Stimulated activated CD4-positive, alpha-beta T cell treated with anti-CD3 and anti-CD28 coated beads, Interleukin-2, amount 100 ng/mL, for 4 hours (primary cell): ENCODE results near the gene RNASEL.
A peak's percentile ranks its signal among the peaks of the same experiment; 100 is the strongest.

ENCODE experiments used
- DNase-seq: peaks from one replicate; pipeline ENCODE4 v3.0.0-alpha.2; 2020; ENCODE audit warnings: low read depth

Gene RNASEL

DNA sequence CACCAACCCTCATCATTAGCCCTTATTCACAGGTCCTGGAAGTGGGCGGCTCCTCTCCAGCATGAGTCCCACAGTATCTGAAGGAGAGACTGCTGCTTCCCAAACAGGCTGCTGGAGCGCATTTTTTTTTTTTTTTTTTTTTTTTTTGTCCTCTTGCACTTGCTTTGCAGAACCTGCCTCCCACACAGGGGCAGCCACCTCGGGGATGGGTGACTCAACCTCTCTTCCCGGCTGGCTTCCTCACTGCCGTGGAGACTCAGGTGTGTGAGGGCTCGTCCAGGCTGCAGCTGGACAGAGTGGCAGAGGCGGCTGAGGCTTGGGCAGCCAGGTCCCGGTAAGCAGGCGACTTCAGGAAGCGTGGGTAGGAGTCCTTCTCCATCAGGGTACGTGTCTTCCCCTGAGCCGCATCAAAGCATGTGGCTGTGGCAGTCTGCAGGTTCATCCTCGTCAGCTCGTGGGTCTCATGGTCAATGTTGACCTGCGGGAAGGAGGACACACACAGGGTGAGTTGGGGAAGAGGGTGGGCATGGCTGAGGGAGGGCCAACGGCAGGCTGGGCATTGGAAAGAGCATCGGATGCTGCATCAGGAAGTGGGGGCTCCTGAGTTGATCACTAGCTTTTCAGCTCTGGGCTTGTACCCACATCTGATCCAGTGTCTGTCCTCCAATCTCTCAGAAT, 11.1 kb upstream of the RNASEL start:
- no peak for DNase-seq

- DNase-seq = no peak
These were observed 10.3 kb upstream of the RNASEL start for GRCh38 chr1:182599339-182599738.

- DNase-seq = no peak
These were observed 9.2 kb upstream of the RNASEL start for GRCh38 chr1:182598296-182598695.

- DNase-seq = no peak
These were observed 7.9 kb upstream of the RNASEL start for GRCh38 chr1:182596934-182597333.

GRCh38 chr1:182595641-182596240, 6.7 kb upstream of the RNASEL start:
- DNase-seq = peak; percentile 54

GRCh38 chr1:182589931-182590330, 875 bp upstream of the RNASEL start:
- no peak for DNase-seq

- DNase-seq = no peak
These were observed 464 bp upstream of the RNASEL start for GRCh38 chr1:182589520-182589919.

DNA sequence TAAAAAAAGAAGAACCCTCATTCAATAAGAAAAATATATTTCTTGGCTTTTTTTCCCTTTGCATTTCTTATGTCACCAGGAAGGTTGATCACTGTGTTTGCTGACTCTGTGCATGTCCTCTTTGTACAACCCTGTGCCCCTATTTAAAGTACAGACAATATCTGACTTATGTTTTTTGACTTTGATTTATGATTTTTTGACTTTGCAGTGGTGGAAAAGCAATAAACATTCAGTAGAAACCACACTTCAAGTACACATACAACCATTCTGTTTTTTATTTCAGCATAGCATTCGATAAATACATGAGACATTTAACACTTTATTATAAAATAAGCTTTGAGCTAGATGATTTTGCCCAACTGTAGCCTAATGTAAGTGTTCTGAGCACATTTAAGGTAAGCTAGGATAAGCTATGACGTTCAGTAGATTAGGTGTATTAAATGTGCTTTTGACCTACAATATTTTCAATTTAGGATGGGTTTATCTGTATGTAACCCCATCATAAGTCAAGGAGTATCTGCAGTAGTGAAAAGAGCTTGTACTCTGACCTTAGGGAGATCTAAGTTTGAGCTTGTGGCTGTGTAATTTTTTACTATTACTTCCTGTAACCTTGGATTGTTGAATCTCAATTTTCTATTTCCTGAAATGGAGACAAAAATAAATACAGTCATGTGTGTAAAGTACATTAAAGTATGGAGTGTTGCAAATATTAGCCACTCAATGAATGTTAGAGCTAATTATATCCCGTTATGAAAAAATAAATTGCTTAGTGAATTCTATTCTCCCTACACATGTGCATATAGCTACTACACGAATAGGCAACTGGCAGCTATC, 1.2 kb downstream of the RNASEL start:
- no peak for DNase-seq

- no peak for DNase-seq
These were observed 2.0 kb downstream of the RNASEL start for GRCh38 chr1:182587093-182587492.

DNA sequence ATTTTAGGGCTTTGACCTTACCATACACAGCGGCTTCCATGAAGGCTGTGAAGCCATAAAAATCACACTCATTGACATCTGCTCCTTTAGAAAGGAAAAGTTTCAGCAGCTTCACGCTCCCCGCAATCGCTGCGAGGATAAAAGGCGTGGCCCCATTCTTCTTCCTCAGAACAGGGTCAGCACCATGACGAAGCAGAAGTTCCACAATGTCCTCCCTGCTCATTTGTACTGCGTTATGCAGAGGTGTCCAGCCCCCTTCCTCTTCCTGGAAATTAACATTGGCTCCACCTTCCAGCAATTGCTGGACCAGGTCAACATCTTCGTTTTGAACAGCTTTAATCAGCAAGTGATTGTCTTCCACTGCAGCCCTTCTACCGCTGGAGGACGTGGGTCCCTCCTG, 2.7 kb downstream of the RNASEL start:
- DNase-seq = no peak

DNA sequence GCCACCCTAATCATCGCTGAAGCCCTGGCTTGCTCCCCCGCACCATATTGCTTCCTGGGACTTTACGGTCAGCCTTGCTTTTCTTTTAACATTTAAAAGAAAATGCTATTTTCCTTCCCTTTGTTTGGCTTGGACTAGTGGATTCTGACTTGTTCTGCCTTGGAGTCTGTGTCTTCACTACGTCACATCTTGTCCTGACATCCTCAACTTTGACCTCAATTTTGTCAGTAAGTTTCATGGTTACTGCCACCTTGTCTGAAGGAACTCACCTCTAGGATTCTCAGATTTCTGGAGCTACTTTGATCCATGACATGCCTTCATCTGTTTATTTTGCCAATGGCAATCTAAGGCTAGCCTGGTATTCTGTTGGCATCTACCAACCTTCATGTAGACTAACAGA, 4.3 kb downstream of the RNASEL start:
- DNase-seq = no peak

- DNase-seq = no peak
These were observed 8.3 kb downstream of the RNASEL start for GRCh38 chr1:182580736-182581135.

- DNase-seq = no peak
These were observed 13.4 kb downstream of the RNASEL start for GRCh38 chr1:182575540-182576149.

GRCh38 chr1:182574156-182574555, 14.9 kb downstream of the RNASEL start:
- no peak for DNase-seq

DNA sequence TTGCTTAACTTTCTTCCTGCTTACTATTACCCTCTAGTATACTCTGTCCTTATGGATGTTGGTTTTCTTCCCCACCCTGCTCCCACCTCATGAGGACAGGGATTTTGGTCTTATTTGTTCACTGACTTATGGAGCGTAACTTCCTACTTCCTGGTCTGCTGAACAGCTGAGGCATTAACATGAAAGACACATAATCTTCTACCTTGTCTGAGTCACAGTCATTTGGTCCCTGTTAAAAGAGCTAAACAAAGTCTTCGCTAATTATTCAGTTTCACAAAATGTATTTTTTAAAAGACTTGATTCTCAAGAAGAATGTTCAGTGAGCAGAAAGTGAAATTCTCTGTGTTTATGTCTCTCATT, 18.5 kb downstream of the RNASEL start:
- DNase-seq = no peak

GRCh38 chr1:182569939-182570610, 19.0 kb downstream of the RNASEL start:
- DNase-seq = no peak

GRCh38 chr1:182568647-182569284, 20.3 kb downstream of the RNASEL start:
- no peak for DNase-seq

DNA sequence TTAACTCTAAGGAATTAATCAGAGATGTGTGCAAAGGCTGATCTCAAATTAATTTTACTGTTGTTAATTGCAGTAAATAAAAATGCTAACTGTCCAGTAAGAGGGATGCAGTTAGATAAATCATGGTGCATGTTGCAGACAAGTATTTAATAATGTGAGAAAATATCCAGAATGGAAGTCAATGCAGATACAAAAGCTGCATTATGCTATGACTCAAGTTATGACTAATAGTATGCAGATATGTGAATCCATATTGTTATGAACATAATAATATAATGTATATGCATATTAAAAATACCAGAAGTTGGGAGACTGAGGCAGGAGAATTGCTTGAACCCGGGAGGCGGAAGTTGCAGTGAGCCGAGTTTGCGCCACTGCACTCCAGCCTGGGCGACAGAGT, 21.4 kb downstream of the RNASEL start:
- no peak for DNase-seq

DNA sequence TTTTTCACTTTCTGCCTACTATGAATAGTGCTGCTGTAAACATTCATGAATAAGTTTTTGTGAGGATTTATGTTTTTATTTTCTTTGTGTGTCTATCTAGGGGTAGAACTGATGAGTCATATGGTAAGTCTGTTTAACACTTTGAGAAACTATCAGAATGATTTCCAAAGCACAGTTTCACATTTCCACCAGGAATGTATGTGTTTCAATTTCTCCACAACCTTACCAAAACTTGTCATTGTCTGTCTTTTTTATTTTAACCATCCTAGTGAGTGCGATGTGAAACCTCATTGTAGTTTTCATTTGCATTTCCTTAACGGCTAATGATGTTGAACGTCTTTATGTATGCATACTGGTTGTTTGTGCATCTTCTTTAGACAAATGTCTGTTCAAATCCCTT, 23.5 kb downstream of the RNASEL start:
- DNase-seq = no peak

- no peak for DNase-seq
These were observed 24.6 kb downstream of the RNASEL start for GRCh38 chr1:182564406-182565004.

DNA sequence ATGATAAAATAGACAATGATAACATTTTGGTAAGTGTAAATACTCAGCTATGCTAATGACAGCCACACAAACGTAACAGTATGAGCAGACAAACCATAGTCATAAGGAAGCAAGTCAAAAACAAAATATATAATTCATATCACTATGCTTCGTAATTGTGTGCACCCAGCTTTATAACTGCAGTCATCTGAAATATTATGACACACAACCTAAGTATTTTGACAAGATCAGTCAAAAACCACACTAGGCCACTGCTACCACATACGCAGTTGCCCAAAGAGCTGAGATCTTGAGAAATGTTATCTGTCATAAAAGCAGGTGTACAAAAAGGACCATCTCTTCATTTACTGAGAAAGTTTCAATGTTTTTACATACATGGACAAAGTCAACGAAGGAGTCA, 26.0 kb downstream of the RNASEL start:
- no peak for DNase-seq
